ENCODE data around the gene OR1D2.
"Not testable (repeated sequence)": the region's sequence is repeated elsewhere in the genome, so short reads cannot be mapped to it uniquely, and the experiment has no call there.

OR1D2 gene

DNA sequence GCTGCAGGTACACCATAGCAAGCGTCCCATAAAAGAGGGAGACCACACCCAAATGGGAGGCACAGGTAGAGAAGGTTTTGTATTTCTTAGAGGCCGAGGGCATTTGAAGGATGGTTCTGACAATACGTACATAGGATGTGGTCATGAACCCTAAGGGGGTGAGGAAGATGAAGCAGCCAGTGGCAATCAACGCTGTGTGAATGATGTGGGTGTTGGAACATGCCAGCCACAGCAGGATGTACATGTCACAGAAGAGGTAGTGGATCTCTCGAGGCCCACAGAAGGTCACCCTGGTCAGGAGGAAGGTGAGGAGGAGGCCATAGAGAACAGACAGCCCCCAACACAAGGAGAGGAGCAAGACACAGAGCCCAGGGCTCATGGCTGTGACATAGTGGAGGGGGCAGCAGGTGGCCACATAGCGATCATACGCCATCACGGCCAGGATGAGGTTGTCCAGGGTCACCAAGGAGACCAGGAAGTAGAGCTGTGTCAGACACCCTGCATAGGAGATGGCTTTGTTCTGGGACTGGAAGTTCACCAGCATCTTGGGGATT, 41.3 kb downstream of the OR1D2 start:
- not testable (repeated sequence) for H3K4me1 ChIP-seq (ENCODE audit: insufficient read depth, low read length, poor library complexity, severe bottlenecking); H4K20me1 ChIP-seq (ENCODE audit: insufficient read depth, low read length, poor library complexity, severe bottlenecking); H3K27me3 ChIP-seq (ENCODE audit: insufficient read depth, low read length, poor library complexity, severe bottlenecking); H3F3A ChIP-seq (ENCODE audit: low read depth); H3K79me2 ChIP-seq (ENCODE audit: insufficient read depth, low read length); H2AFZ ChIP-seq (ENCODE audit: low read length); H3K36me3 ChIP-seq (ENCODE audit: insufficient read depth, low read length); H3K4me3 ChIP-seq (ENCODE audit: low read length, poor library complexity, severe bottlenecking); H3K4me2 ChIP-seq (ENCODE audit: low read depth, low read length, poor library complexity, severe bottlenecking); H3K9me3 ChIP-seq (ENCODE audit: insufficient read depth, low read depth, low read length); H3K9ac ChIP-seq (ENCODE audit: low read depth, low read length, poor library complexity, severe bottlenecking); H3K9me2 ChIP-seq (replicated peaks; ENCODE audit: low read depth, low read length)

DNA sequence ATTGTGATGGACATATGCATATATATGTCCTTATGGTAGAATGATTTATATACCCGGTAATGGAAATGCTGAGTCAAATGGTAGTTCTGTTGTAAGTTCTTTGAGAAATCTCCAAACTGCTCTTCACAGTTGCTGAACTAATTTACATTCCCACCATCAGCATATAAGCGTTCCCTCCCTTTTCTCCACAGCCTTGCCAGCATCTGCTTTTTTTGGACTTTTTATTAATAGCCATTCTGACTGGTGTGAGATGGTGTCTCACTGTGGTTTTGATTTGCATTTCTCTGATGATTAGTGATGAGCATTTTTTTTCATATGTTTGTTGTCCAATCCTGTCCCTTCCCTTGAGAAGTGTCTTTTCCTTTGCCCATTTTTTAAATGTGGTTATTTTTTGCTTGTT, 49.4 kb downstream of the OR1D2 start:
- not testable (repeated sequence) for H3K79me2 ChIP-seq (ENCODE audit: insufficient read depth, low read length); H3K27me3 ChIP-seq (ENCODE audit: insufficient read depth, low read length, poor library complexity, severe bottlenecking); H3K9ac ChIP-seq (ENCODE audit: low read depth, low read length, poor library complexity, severe bottlenecking); H3K4me1 ChIP-seq (ENCODE audit: insufficient read depth, low read length, poor library complexity, severe bottlenecking); H3K9me3 ChIP-seq (ENCODE audit: insufficient read depth, low read depth, low read length); H3K4me2 ChIP-seq (ENCODE audit: low read depth, low read length, poor library complexity, severe bottlenecking); H2AFZ ChIP-seq (ENCODE audit: low read length); H3K9me2 ChIP-seq (replicated peaks; ENCODE audit: low read depth, low read length); H3K4me3 ChIP-seq (ENCODE audit: low read length, poor library complexity, severe bottlenecking); H4K20me1 ChIP-seq (ENCODE audit: insufficient read depth, low read length, poor library complexity, severe bottlenecking); H3F3A ChIP-seq (ENCODE audit: low read depth); H3K36me3 ChIP-seq (ENCODE audit: insufficient read depth, low read length)

DNA sequence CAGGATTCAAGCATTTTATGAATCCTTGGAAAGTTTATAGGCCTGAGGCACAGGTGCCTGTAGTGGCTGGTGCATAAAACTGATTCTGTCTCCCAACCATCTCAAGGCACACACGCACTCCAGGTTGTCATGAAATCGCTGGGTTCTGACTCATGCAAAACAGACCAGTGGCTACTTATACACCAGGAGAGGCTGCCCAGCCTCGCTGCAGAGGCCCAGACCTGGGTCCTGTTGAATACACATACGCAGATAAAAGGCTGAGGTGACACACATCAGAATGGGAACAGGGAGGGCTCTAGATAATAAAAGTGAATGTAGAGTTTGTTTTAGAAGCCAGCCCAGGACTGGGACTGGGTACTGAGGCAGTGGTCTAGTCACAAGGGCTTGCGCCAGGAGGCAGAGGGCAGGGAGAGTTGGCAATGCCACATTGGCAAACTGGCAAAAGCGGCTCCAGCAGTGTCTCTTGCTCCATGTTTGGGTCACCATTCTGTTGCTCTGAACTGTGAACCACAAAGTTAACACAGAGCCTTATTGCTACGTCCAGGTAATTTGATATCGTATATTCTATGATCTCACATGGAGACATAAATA, 54.4 kb downstream of the OR1D2 start:
- H3K4me2 ChIP-seq (ENCODE audit: low read depth, low read length, poor library complexity, severe bottlenecking), result peak overlapping the region; percentile 88

DNA sequence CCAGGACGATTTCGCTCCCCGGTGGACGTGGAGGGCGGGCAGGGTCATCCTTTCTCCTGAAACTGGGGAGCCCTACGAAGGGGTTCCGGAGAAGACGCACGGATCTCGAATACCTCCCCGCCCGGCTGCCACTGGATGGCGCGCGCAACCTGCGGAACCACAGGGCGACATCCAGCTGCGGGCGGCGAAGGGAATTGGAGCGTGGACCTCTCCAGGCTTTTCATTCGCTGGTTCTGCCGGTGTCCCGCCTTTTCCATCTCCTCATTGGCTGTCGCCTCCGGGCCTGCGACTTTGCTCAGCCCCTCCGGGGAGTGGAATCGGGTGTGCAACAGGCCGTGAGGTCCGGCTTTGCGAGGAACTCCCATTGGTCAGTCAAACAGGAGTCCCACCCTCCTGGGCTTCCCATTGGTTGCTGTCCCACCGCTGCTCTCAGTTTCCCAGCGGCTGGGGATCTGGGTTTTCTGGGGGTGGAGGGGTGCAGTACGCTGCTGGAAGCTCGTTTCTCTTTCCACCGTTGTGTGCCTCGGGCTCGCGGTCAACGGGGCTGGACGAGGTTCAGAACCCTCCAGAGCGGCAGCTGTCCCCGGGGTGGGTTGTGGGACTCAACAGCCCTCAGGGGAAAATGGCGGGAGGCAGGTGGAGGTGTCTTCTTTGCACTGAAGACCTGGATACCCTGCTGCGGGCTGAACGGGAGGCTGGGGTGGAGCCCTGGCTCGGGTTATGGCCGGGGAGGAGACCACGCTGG, 55.3 kb downstream of the OR1D2 start:
- no peaks in the 10 kb centered on the region for H3K27me3 ChIP-seq (ENCODE audit: insufficient read depth, low read length, poor library complexity, severe bottlenecking)
- H3K4me1 ChIP-seq (ENCODE audit: insufficient read depth, low read length, poor library complexity, severe bottlenecking), result peaks cover 16% of the 10 kb centered on the region
- no peaks in the 10 kb centered on the region for H4K20me1 ChIP-seq (ENCODE audit: insufficient read depth, low read length, poor library complexity, severe bottlenecking)
- no peaks in the 10 kb centered on the region for H3K9me2 ChIP-seq (replicated peaks; ENCODE audit: low read depth, low read length)
- peak overlapping the region; percentile 97 for H2AFZ ChIP-seq (ENCODE audit: low read length)
- peak overlapping the region; percentile 75 for H3K9ac ChIP-seq (ENCODE audit: low read depth, low read length, poor library complexity, severe bottlenecking)
- H3K9me3 ChIP-seq (ENCODE audit: insufficient read depth, low read depth, low read length), result no peaks in the 10 kb centered on the region; the same call in 1 of the 2 replicates
- H3F3A ChIP-seq (ENCODE audit: low read depth), result peaks cover 6% of the 10 kb centered on the region; the same call in 1 of the 2 replicates
- H3K36me3 ChIP-seq (ENCODE audit: insufficient read depth, low read length), result no peaks in the 10 kb centered on the region
- TF ChIP-seq, protein P1, sequence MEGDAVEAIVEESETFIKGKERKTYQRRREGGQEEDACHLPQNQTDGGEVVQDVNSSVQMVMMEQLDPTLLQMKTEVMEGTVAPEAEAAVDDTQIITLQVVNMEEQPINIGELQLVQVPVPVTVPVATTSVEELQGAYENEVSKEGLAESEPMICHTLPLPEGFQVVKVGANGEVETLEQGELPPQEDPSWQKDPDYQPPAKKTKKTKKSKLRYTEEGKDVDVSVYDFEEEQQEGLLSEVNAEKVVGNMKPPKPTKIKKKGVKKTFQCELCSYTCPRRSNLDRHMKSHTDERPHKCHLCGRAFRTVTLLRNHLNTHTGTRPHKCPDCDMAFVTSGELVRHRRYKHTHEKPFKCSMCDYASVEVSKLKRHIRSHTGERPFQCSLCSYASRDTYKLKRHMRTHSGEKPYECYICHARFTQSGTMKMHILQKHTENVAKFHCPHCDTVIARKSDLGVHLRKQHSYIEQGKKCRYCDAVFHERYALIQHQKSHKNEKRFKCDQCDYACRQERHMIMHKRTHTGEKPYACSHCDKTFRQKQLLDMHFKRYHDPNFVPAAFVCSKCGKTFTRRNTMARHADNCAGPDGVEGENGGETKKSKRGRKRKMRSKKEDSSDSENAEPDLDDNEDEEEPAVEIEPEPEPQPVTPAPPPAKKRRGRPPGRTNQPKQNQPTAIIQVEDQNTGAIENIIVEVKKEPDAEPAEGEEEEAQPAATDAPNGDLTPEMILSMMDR (conservative IDR thresholded peaks at IDR 0.05; ENCODE audit: low read length), result peak; percentile 84
- no peak for TF ChIP-seq EZH2phosphoT487 (IDR thresholded peaks at IDR 0.05; ENCODE audit: borderline replicate concordance)
- H3K4me3 ChIP-seq (ENCODE audit: low read length, poor library complexity, severe bottlenecking), result peak overlapping the region; percentile 91
- no peaks in the 10 kb centered on the region for H3K79me2 ChIP-seq (ENCODE audit: insufficient read depth, low read length)
- peak overlapping the region; percentile 88 for H3K4me2 ChIP-seq (ENCODE audit: low read depth, low read length, poor library complexity, severe bottlenecking)

More for the DNA sequence above, 54.4 kb downstream of the OR1D2 start:
- Histone ChIP-seq H3K4me1 (ENCODE audit: insufficient read depth, low read length, poor library complexity, severe bottlenecking) (peaks cover 16% of the 10 kb centered on the region), H3K36me3 (ENCODE audit: insufficient read depth, low read length) (no peaks in the 10 kb centered on the region), H3K9me2 (replicated peaks; ENCODE audit: low read depth, low read length) (no peaks in the 10 kb centered on the region), H3K79me2 (ENCODE audit: insufficient read depth, low read length) (no peaks in the 10 kb centered on the region), H3K27me3 (ENCODE audit: insufficient read depth, low read length, poor library complexity, severe bottlenecking) (no peaks in the 10 kb centered on the region), H3K9me3 (ENCODE audit: insufficient read depth, low read depth, low read length) (no peaks in the 10 kb centered on the region), H2AFZ (ENCODE audit: low read length) (peak overlapping the region; percentile 97), H3F3A (ENCODE audit: low read depth) (peaks cover 6% of the 10 kb centered on the region; the same call in 1 of the 2 replicates), H3K4me3 (ENCODE audit: low read length, poor library complexity, severe bottlenecking) (peak overlapping the region; percentile 91), H3K9ac (ENCODE audit: low read depth, low read length, poor library complexity, severe bottlenecking) (peak overlapping the region; percentile 75), H4K20me1 (ENCODE audit: insufficient read depth, low read length, poor library complexity, severe bottlenecking) (no peaks in the 10 kb centered on the region)
- TF ChIP-seq, protein P1 (conservative IDR thresholded peaks at IDR 0.05; ENCODE audit: low read length), result no peak
- no peak for TF ChIP-seq EZH2phosphoT487 (IDR thresholded peaks at IDR 0.05; ENCODE audit: borderline replicate concordance)
